Peyer's patch (tissue), 4 donors: ENCODE measurements around the gene ZNF750.

ENCODE experiments used
- POLR2A ChIP-seq, 2 donors: fragments of 450-650 bp; IDR thresholded peaks; one replicate each; pipeline ENCODE4 v1.5.1; 2017; ENCODE audit warnings: antibody characterized with exemption in 2 of 2, mild to moderate bottlenecking in 2 of 2, moderate library complexity in 2 of 2
- TF ChIP-seq, protein P1 (sequence below), 6 experiments: fragments of 450-650 bp in 4 of 6; fragments of 200-600 bp in 2 of 6; sonication (generic) in 1 of 6; IDR thresholded peaks; one replicate each; pipeline ENCODE4 v1.5.1; 2017 to 2019; ENCODE audit warnings: antibody characterized with exemption in 6 of 6, mild to moderate bottlenecking in 3 of 6, moderate library complexity in 1 of 6

DNA sequence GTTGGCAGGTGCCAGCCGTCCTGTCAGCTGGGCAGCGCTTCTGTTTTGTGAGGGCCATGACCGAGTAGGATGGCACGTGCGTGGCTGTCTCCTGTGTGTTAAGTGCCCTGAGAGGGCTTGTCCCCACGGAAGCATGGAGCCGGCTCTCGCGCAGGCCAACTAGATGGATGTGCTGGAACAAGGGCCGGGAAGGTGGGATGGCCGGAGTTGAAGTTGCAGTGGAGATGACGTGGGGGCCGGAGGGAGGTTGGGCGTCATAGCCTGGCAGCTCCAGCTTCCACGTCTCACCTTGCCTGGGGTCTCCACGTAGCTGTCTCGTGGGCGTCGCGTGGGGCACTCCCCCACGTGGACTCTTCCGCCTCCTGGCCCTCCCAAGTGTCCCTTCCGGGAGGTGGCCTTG, 60.3 kb downstream of the ZNF750 start:
- TF ChIP-seq, protein P1, sequence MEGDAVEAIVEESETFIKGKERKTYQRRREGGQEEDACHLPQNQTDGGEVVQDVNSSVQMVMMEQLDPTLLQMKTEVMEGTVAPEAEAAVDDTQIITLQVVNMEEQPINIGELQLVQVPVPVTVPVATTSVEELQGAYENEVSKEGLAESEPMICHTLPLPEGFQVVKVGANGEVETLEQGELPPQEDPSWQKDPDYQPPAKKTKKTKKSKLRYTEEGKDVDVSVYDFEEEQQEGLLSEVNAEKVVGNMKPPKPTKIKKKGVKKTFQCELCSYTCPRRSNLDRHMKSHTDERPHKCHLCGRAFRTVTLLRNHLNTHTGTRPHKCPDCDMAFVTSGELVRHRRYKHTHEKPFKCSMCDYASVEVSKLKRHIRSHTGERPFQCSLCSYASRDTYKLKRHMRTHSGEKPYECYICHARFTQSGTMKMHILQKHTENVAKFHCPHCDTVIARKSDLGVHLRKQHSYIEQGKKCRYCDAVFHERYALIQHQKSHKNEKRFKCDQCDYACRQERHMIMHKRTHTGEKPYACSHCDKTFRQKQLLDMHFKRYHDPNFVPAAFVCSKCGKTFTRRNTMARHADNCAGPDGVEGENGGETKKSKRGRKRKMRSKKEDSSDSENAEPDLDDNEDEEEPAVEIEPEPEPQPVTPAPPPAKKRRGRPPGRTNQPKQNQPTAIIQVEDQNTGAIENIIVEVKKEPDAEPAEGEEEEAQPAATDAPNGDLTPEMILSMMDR (IDR thresholded peaks at IDR 0.05): no peak
- TF ChIP-seq POLR2A (IDR thresholded peaks at IDR 0.05): no peak
